ENCODE measurements around the gene NEAT1. TPM values are rescaled to one million over a fixed set of nuclear protein-coding genes. Genes with fewer than 3 reads are reported as not detected.

NEAT1 gene
- total and polyA plus RNA-seq, 9 of the 15 experiments (the other 6 are each of a cell fraction or from before 2014, with no cell fraction given): 20.1 to 389 (median 62.8) TPM

GRCh38 chr11:65382033-65382803, 40.4 kb upstream of the NEAT1 start, which contains the start of gene SLC25A45 (continued):
- TF ChIP-seq CHCHD3 (CRISPR knock-in tag; IDR thresholded peaks at IDR 0.05): no peak
- TF ChIP-seq RBM22 (IDR thresholded peaks at IDR 0.05; ENCODE audit: low read depth, low read length, poor library complexity, severe bottlenecking): peak; percentile 33
- no peak for TF ChIP-seq MAFG (tag; conservative IDR thresholded peaks at IDR 0.05)
- TF ChIP-seq BMI1 (IDR thresholded peaks at IDR 0.05; ENCODE audit: low read length): no peak
- no peak for TF ChIP-seq CGGBP1 (CRISPR knock-in tag; IDR thresholded peaks at IDR 0.05)
- TF ChIP-seq ZKSCAN3 (CRISPR knock-in tag; IDR thresholded peaks at IDR 0.05): no peak
- no peak for TF ChIP-seq ZNF232 (CRISPR knock-in tag; IDR thresholded peaks at IDR 0.05)
- 0 out of 2 replicates have a peak, but pooled peaks have one; percentile 15 for TF ChIP-seq IFI16 (CRISPR knock-in tag; IDR thresholded peaks at IDR 0.05)
- no peak for TF ChIP-seq ESRRB (CRISPR knock-in tag; IDR thresholded peaks at IDR 0.05; ENCODE audit: borderline replicate concordance)
- peak; percentile 93 for TF ChIP-seq RBFOX2 (IDR thresholded peaks at IDR 0.05; ENCODE audit: low read depth, low read length)
- TF ChIP-seq CREB3L1 (IDR thresholded peaks at IDR 0.05; ENCODE audit: borderline replicate concordance, low read depth): peak; percentile 95
- peak; percentile 98 for TF ChIP-seq ATF3 (IDR thresholded peaks at IDR 0.05)
- TF ChIP-seq ATF3 (CRISPR knock-in tag; conservative IDR thresholded peaks at IDR 0.05): peak; percentile 97
- no peak for TF ChIP-seq CEBPZ (IDR thresholded peaks at IDR 0.05; ENCODE audit: borderline replicate concordance, low read depth, low read length)
- peak; percentile 64; the same call in 1 of the 2 replicates for TF ChIP-seq PHF8 (IDR thresholded peaks at IDR 0.05; ENCODE audit: borderline replicate concordance, low read length)
- no peak for TF ChIP-seq HEY1 (CRISPR knock-in tag; IDR thresholded peaks at IDR 0.05; ENCODE audit: borderline replicate concordance)
- TF ChIP-seq KDM5B (IDR thresholded peaks at IDR 0.05; ENCODE audit: insufficient replicate concordance, low read depth, low read length): peak; percentile 70
- no peak for TF ChIP-seq PCBP2 (IDR thresholded peaks at IDR 0.05; ENCODE audit: low read depth, low read length, poor library complexity, severe bottlenecking)
- no peak for TF ChIP-seq MCM7 (IDR thresholded peaks at IDR 0.05)
- 0 out of 2 replicates have a peak, but pooled peaks have one; percentile 35 for TF ChIP-seq LCOR (CRISPR knock-in tag; IDR thresholded peaks at IDR 0.05)
- TF ChIP-seq ILK (tag; IDR thresholded peaks at IDR 0.05; ENCODE audit: borderline replicate concordance, low read depth): no peak

Measured in K562 (cell line).